NCI-H1048 (cell line): Measurements from ENCODE around the gene SLC8A3.

Experiments
- DNase-seq: peaks from one replicate; lab custom pipeline; 2025; lab: John Stamatoyannopoulos, UW

Gene SLC8A3

DNA sequence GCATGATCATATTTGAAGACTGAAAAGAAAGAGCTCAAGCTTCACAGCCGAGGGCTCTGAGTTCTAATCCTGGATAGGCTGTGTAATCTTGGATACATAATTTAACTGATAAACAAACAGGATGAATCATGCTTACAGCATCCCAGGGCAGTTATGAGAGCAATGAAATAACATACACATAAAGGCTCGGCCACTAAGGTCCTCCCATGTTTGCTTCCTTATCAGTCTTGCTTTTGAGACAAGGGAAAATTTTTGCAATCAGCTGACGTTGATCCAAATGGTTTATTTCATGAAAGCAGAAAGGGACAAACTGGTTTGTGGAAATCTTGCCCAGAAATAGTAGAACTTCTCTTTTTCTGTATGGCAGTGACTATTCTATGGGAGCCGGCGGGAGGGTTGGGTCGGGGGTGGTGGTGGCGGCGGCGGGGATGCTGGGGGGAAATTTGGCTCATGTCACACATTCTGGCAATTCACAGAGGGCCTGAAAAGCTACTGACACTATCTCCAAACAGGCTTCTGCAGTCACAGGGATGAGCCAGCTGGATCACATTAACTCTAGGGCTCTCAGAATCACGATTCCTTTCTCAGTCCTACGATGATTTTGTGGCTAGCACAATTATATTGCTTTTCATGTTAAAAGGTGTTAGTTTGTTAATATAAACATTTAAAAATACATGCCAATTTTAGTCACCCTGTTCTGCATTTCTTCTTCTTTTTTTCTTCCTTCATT, 124.5 kb downstream of the SLC8A3 start:
- DNase-seq: no peak

DNA sequence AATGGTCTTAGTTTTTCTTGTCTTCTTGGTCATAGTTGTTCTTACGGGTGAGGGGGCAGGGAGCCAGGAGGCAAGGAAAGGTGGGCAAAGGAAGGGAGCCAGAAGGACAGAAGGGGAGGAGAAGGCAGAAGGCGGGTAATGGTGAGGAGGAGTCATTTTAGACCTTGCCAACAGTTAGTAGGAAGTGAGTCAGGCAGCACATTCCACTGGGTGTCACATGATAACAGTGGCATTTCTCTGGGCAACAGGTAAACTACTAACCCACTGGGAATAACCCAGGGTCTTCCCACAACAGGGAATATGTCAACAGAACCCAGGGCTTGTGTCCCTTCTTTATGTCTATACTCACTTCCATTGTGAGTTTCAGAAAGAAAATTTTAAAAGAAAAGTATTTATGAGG, 127.6 kb downstream of the SLC8A3 start:
- DNase-seq: no peak

DNA sequence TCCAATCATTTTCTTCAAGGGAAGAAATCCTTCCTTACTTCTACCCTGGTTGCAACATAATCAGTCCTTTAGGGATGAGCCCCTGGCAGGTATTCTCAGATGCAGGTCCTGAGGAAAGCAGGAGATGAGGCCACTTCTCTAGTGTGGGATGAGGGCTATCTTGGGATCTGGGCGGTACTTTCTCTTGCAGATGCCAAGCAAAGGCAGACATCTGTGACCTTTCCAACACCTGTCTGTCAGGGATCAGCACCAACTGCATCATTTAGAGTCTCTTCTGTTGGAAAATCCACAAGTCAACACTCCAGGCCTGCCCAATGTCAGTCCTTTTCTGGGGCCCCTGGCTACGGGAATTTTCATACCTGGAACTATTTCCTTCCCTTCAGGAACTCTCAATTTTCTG, 129.2 kb downstream of the SLC8A3 start:
- no peak for DNase-seq

DNA sequence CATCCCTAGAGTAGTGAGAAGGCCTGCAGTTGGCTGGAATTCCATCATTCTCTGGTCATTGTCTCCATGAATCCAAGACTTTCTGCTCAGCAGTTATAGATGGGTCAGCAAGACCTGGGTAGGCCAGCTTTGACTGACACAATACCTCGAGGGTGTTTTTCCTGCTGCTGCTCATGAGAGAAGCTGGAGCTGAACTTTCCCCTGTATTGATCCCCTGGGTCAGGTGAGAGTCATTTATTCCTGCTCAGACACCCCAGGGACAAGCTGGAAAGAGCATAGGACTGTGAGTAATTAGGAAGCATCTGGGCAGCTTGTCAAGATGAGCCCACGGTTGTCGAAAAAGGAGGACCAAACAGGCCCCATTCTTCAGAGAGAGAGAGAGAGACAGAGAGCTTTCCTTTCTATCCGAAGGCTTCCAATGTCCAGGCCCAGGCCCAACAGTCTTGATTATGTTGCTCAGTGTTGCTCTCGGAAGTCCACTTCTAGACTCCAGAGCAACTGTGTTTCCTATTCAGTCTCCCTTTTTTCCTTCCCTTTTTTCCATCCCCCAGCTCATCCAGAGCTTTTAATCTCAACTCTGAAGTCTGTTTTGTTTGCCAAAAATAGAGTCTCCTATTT, 131.1 kb downstream of the SLC8A3 start:
- no peak for DNase-seq

DNA sequence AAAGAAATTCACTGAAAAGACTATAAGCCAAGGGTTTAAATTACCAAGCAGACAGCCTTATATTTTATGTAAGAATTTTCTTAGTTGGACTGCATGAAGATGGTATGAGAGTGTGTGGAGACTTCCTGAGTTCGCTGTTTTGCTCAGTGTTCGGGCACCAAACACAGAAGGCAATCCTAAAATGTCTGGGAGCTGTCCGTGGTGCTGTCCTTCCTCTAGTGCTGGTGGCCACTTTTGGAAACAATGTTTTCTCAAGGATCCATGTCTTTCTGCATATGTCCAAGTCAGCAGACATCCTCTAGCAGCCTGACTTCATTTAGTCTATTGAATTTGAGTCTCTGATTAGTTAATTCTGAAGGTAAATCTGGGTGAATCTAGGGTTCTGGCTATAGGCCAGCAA, 135.8 kb downstream of the SLC8A3 start:
- no peak for DNase-seq

DNA sequence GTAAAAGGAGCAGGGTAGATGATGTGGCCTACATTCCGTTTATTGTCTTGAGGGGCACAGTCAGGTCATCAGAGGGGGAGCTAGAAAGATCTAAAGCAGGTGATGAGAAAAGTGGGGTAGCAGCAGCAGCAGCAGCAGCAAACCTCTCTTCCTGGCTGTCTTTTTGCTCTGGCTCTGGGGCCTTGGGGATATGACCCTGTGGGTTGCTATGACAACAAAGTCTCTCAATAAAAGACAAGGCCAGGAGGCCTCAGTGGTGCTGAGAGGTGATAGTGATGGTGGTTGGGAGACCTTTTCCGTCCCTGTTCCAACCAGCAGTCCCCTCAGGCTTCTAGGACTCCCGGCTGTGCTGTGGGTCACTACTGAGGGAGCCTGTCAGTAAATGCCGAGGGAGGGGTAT, 138.6 kb downstream of the SLC8A3 start:
- DNase-seq: no peak

DNA sequence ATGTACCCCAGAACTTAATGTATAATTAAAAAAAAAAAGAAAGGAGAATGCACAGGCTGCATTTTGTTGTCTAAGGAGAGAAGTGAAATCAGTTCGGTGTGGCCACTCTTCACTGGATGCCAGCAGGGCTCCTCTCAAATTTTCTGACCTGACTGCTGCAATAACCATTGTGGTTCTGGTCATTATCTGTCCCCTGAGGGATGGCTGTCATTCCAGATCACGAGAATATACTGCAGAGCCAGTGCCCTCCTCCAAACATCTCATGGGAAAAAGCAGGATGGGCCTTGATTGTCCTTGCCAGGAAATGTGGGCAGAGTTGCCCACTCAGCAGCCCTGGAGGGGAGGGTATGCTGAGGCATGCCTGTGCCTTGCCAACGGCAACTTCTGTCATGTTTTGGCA, 139.1 kb downstream of the SLC8A3 start:
- no peak for DNase-seq

DNA sequence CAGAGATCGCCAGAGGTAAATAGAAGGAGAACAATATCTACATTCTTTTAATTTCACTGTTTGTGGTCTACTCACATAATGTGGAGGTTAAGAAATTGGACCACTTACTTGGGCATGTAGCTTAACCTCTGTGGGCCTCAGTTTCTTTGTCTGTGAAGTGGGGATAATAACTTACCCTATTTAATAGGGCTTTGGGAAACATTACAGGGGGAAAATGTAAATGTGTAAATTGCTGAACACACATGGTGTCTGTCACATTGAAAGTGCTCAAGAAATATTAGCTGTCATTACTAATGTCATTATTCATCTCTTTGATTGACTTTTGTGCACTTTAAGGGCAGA, 140.5 kb downstream of the SLC8A3 start:
- no peak for DNase-seq

DNA sequence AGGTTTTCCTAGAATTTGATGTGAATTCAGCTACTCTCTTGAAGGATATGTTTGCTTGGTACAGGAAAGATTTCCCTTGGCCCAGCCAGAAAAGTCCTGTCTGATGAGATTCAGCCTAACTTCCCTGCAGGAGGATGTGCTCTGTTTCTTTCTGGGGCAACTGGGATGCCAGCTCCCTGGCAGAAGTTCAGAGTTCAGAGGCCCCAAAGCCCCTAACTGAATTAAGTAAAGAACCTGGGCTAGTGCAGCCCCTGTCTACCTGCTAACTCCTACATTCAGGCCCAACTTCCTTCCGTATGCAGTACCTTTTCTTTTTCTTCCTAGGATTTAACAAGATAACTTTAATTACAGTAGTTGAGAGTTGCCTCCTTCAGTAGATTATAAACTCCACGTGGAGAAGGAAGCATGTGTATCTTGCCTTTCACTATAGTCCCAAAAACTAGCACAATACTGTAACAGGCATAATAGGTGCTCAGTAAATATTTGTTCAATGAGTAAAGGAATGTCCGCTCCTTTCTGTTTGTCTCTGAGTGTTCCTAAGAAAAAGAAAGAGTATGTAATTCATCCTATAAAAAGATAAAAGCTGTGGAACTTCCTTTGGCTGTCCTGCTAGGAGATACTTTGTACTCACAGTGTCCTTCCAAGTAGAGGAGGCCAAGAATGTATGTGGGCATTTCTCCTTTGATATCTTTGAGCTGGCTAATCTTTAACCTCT, 141.0 kb downstream of the SLC8A3 start:
- no peak for DNase-seq

DNA sequence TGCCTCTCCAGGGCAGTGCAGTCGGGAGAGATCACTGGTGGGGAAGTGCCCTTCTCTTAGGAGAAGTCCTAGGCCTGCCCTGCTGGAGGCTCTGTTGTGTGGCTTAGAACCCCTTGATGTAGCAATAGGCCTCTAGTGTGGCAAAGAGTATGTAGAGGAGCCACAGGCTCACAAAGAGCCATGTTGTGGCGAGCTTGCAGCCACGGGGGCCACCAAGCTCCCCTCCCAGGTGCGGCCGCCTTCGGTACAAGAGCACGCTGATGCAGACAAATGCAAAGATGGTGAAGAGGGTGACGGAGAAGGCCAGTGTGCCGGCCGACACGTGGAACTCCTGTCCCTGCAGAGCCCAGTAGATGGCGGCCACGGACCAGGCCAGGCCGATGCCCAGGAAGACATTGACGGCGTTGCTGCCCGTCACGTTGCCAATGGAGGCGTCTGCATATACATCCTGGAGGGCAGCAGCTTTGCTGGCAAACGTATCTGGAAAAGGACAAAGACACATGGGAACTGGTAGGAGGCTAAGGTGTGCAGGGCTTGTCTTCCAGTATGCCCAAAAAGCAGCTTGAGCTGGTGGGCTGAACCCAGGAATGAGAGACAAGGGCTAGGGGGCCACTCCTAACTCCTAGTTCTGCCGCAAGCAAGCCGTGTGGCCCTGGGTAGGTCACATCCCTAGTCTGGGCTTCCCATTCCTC, 142.8 kb downstream of the SLC8A3 start:
- DNase-seq: no peak

DNA sequence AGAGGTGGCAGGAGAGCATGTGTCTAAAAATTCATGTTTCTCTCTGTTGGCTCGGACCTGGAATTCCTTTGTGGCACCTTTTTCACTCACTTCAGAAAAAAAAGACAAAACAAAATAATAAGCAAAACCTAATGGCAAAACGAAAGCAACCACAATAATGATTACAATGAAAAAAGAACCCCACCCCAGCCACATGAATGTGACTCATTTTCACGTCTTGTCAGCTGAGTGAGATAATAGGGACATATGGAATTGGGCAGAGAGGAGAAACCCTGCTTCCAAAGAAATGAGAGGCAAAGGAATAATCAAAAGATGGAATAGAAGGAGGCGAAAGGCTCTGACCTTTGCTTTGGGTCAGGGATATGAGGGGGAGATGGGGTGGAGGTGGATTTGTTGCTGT, 143.4 kb downstream of the SLC8A3 start:
- DNase-seq: no peak

DNA sequence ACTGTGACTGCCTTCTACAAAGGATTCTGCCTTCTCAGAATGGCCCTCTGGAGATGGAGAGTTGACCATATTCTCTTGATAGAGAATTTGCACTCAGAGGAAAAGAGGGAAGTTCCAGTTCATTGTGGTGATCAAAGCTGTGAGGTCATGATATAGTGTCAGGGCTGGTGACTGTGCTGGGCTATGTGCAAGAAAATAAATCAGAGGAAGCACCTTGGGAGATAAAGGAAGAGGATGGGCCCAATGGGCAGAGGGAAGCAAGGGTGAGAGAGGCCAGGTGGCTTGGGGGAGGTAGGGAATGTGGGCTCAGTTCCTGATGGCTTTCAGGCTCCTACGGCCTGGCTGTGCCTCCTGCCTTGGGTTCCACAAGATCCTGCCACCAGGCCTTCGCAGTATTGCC, 145.8 kb downstream of the SLC8A3 start:
- DNase-seq: no peak

DNA sequence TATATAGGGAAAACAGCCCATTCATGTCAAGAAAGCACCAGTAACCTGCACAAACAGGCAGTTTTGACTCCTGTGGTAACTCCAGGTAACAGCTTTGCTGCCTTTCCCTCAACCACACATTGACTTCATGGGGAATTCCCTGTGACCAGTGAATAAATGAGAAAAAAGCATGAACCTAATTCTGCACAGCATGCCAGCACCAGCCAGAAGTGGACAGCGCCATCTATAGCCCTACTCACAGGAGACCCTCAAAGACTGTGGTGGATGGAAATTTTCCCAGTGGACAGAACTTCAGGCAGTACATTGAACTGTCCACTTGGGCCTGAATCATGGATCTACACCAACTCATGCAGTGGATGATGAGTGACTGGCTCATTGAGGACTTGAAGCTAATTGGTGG, 152.1 kb downstream of the SLC8A3 start:
- DNase-seq: no peak

DNA sequence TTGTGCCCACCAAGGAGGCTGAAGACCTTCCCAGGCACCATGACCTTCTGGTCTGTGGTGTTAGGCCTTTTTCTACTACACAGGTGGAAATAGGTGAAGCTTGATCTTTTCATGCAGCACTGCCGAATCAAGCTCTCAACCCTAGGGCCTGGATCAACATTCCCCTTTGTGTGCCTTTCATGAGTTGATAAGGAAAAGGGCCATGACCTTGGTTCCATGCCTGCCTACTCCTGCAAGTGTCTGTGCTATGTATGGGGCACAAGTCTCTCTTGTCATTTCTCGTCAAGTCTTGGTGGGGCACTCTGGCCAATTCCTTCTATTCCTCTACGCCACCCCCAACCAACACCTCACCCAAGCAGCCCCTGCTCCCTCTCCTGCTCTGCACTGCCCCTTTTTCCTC, 154.5 kb downstream of the SLC8A3 start:
- no peak for DNase-seq

DNA sequence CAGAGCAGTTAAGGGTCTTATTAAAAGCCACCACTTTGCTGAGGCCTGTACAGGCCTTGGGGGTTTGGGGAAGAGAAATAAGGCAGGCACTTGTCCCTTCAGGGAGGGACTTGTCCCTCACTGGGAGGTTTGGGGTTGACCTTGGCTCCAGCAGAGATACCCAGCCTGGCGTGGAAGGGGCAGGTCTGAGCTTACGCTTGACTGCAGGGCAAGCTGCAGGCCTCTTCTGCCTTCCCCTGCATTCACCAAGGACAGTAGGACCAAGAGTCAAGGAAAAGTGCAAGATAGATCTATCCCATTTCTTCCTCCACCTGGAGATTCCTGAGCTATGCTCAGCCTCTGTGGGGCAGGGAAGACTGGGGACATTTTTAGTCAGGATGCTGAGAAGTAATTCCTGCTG, 155.2 kb downstream of the SLC8A3 start:
- no peak for DNase-seq

DNA sequence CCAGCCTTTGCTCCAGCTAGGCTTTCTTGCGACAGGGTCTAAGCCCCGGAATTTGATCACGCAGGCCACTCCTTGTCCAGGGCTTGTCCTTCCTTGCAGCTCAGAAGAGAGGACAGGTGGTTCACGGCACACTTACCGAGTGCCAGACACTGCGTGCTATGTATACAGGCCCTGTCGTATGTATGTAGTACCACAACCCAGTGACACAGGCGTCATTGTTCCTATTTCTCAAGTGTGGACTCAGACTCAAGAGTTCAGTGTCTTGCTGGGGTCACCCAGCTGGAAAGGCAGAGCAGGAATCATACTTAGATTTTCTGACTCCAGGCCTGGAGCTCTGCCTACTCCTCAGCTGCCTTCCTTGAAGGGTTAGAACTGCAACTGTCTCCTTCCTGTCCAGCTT, 155.6 kb downstream of the SLC8A3 start:
- DNase-seq: no peak

DNA sequence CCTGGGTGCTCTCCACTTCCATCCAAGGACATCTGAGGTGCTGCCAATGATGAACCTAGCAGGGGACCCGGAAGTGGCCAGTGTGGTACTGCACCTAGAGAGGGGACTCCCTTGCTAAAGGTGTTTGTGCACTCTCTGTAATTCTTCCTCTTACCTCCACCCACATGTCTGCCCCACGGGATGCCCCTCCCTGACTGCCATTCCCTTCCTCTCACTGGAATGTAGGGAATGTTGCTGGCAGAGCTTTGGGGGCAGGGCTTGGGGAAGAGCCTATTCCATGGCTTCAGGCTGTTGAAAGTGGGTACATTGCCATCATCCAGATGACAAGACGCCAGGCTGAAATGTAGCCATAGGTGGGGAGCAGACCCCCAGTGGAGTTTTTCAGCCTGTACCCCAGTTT, 156.3 kb downstream of the SLC8A3 start:
- no peak for DNase-seq

DNA sequence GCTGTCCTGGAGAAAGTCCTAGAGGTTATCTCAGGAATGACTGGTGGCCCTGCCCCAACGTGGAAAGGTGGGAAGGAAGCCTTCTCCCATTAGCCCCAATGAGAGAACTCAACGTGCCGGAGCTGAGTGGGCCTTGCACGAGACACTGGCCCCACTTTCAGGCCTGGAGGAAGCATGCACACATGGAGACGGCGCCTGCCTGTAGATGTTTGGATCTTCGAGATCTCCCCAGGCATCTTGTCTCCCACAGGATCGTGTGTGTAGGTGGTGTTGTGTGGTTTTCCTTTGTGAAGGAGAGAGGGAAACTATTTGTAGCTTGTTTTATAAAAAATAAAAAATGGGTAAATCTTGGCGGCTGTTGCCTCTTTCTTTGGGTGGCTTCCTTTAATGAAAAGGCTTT, 156.7 kb downstream of the SLC8A3 start:
- DNase-seq: no peak

DNA sequence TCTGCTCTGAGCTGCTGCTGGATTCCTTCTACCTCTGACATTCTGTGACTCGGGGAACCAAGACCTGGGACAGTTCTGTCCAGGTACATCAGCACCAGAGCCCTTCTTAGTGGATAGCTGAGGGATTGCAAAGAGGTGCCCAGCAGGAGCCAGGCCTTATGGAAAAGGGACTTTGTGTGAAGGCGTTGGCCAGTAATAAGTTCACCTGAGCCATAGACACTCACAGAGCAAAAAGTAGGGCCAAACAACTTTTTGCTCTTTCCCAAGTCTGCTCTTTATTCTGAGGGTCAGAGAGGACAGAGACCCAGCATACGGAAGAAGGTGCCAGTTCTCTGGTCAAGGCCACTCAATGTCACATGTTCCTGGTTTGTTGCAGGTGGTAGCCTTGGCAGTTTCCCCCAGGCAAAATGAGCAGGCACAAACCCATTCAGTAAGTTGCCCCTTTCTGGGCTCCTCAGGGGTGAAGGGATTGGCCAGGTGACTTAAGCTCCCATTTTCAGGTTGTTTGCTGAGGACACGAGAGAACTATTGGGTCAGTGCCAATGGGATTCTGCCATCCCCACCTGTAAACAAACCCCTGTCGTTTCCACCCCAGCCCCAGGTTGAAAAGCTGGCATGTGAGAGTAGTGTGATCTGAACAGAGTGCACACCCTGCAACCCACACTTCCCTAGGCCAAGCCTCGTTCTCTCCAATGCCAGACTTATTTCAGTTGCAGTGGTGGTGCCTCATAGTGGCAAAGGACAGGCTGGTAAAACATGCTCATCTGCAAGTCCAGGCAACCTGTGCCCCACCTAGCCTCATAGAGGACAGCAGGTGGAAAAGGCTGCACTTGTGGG, 159.2 kb downstream of the SLC8A3 start:
- no peak for DNase-seq

DNA sequence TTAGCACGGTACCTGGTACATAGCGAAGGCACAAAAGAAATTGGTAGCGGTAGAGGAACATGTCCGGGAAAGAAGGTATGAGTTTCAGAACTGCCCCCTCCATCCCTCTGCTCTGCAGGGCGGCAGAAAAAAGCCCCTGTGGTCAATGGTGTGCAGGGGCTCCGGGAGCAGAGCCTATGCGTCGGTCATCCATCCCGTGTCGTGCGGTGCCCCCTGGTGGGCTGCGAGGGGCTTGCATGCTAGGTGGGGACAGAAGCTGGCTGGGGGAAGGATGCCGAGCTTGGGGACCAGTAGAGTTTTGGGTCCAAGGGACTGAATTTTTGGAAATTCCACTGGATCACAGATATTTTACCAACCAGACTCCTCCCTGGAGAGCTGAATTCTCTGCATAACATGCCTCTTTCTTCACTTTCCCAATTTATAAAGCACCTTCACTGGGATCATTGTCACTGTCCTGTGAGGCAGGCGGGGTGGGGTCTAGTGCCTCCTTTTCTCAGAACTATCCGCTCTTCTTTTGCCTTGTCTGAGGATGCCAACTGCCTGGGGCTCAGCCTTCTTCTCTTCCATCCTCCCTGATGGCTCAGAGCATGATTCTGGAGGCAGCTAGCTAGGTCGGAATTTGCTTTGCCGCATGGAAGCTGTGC, 160.8 kb downstream of the SLC8A3 start:
- DNase-seq: no peak

DNA sequence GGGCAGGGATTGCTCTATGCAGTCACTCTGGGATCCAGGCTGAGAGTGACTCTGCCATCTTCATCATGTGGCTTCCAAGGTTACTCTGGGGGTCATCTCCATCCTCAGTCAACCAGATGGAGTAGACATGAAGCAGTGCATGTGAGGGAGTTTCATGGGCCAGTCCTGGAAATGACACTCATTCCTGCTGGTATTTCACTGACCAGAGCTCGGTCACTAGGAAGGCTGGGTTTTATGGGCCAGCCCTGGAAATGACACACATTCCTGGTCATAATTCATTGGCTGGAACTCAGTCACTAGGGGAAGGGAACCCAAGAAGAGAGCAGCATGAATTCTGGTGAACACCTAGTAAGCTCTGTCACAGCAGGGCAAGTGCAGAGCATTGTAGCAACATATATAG, 164.9 kb downstream of the SLC8A3 start:
- no peak for DNase-seq
